WERI-Rb-1 (cell line): ENCODE results near the gene DNAJC4.
"Not testable (repeated sequence)": the region's sequence is repeated elsewhere in the genome, so short reads cannot be mapped to it uniquely, and the experiment has no call there.

Experiments used
- DNase-seq: peaks from one replicate; pipeline ENCODE4 v3.0.0-alpha.2; 2020
- H3K27ac ChIP-seq: fragments of 250-450 bp; sonication (Bioruptor Pico); 2 replicates; pipeline ENCODE4 v1.5.1; 2020; ENCODE audit warnings: mild to moderate bottlenecking, moderate library complexity
- H3K27me3 ChIP-seq: fragments of 250-450 bp; sonication (Bioruptor Pico); 2 replicates; pipeline ENCODE4 v1.5.1; 2021; ENCODE audit warnings: mild to moderate bottlenecking, low read depth, moderate library complexity; ENCODE audit not compliant: insufficient read depth, severe bottlenecking
- H3K36me3 ChIP-seq: fragments of 250-450 bp; sonication (Bioruptor Pico); 2 replicates; pipeline ENCODE4 v1.5.1; 2020; ENCODE audit warnings: mild to moderate bottlenecking, moderate library complexity
- H3K4me3 ChIP-seq: 2 replicates; pipeline ENCODE4 v1.5.1; 2011; ENCODE audit warnings: low read depth, mild to moderate bottlenecking, control low read depth, low read length
- H3K9me3 ChIP-seq: fragments of 250-450 bp; sonication (Bioruptor Pico); 2 replicates; pipeline ENCODE4 v1.5.1; 2021; ENCODE audit warnings: mild to moderate bottlenecking, moderate library complexity; ENCODE audit not compliant: severe bottlenecking
- CTCF ChIP-seq: IDR thresholded peaks from 2 replicates; pipeline ENCODE4 v1.5.1; 2011; ENCODE audit warnings: low read depth, mild to moderate bottlenecking, control low read depth, inconsistent platforms, low read length

DNAJC4 gene

GRCh38 chr11:64243236-64243854, 13.0 kb downstream of the DNAJC4 start:
- DNase-seq, result no peak
- Histone ChIP-seq H3K27ac (peak overlapping the region; percentile 80; the same call in 1 of the 2 replicates), H3K9me3 (no peaks in the 10 kb centered on the region), H3K36me3 (peaks cover 36% of the 10 kb centered on the region), H3K27me3 (no peaks in the 10 kb centered on the region), H3K4me3 (no peak overlapping the region)
- TF ChIP-seq CTCF, result no peak

DNA sequence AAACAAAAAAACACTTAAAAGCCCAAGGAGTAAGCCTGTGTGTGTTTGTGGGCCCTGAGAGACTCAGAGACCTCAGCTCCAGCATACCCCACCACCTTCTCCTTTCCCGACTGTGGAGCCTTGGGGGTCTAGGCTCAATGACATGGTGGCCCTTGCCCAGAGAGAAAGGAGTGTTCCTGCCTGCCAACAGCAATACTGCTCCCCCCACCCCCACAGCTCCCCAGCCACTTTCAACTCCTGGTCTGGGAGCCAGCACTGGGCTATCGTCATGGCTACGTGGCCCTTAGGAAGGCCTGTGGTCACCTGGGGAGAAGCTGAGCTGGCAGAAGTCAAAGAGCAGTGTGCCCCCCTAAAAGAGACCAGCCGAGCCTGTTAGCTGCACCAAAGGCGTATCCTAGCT, 13.8 kb downstream of the DNAJC4 start:
- no peak for DNase-seq
- H3K36me3 ChIP-seq, result peaks cover 29% of the 10 kb centered on the region
- no peak overlapping the region for H3K4me3 ChIP-seq
- H3K9me3 ChIP-seq, result no peaks in the 10 kb centered on the region
- TF ChIP-seq CTCF, result no peak
- H3K27ac ChIP-seq, result no peak overlapping the region
- no peaks in the 10 kb centered on the region for H3K27me3 ChIP-seq

- peaks cover 29% of the 10 kb centered on the region for H3K36me3 ChIP-seq
- no peaks in the 10 kb centered on the region for H3K27me3 ChIP-seq
- no peak for DNase-seq
- H3K4me3 ChIP-seq, result peak overlapping the region; percentile 61
- H3K27ac ChIP-seq, result peak overlapping the region; percentile 89; the same call in 1 of the 2 replicates
- no peak for TF ChIP-seq CTCF
- no peaks in the 10 kb centered on the region for H3K9me3 ChIP-seq
Observed at GRCh38 chr11:64244966-64245365, 14.6 kb downstream of the DNAJC4 start.

- Histone ChIP-seq H3K9me3 (no peaks in the 10 kb centered on the region), H3K27ac (peak overlapping the region; percentile 89), H3K4me3 (peak overlapping the region; percentile 61), H3K36me3 (peaks cover 29% of the 10 kb centered on the region), H3K27me3 (no peaks in the 10 kb centered on the region)
- no peak for DNase-seq
- TF ChIP-seq CTCF, result no peak
Observed at GRCh38 chr11:64245401-64245796, 15.1 kb downstream of the DNAJC4 start.

DNA sequence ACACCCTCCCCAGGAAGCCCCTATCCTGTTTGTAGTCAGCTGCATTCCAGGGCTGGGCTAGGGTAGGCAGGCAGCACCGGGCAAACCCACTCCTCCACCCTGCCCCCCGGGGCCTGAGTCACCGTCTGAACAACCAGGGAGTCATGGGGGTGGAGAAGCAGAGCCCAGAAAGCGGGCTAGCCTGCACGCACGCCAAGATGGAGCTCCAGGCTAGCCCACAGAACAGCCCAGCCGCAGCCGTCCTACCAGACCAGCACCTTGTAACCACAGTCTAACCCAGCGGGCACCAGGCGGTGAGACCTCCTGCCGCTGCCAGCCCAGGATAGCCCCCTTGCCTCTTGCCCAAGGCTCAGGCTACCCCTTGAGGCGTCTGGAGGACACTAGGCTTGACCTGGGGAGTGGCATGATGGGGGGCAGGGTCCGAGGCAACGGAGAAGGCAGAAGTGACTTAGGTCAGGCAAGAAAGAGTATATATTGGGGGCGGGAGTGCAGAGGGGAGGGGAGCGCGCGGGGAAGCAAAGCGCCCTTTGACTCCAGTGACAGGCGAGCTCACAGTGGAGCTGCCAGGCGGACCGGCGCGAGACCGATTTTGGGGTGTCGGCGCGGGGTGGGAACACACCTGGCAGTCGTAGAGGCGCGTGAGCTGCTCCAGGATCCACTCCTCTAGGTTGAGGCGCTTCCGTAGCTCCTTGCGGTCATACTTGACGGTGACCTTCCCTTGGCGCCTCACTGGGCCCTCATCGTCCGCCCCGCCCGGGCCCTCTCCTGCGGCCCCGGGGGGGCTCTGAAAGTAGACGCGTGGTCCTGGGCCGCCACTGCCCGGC, 15.7 kb downstream of the DNAJC4 start:
- Histone ChIP-seq H3K27me3 (no peaks in the 10 kb centered on the region), H3K36me3 (peaks cover 29% of the 10 kb centered on the region), H3K4me3 (peak overlapping the region; percentile 61), H3K27ac (peak overlapping the region; percentile 89), H3K9me3 (no peaks in the 10 kb centered on the region)
- DNase-seq, result peak; percentile 45
- no peak for TF ChIP-seq CTCF

DNA sequence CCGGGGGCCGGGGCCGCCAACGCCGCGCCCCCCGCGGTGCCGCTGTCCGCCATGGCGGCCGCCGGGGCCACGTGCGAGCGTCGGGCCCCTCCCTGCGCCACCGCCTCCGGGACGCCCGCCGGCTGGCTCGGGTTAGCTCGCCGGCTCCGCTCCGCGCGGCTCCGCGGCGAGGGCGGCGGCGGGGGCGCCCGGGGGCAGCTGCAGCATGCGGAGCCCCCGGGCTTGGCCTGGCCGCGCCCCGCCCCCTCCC, 16.2 kb downstream of the DNAJC4 start:
- H3K4me3 ChIP-seq, result peak overlapping the region; percentile 61
- not testable (repeated sequence) for H3K27me3 ChIP-seq, H3K9me3 ChIP-seq, DNase-seq
- H3K27ac ChIP-seq, result peak overlapping the region; percentile 89
- H3K36me3 ChIP-seq, result peaks cover 29% of the 10 kb centered on the region
